Testis (tissue), 2 donors: ENCODE results near the gene CSF3R.

Source experiments
- POLR2A ChIP-seq: fragments of 450-650 bp; IDR thresholded peaks from one replicate; pipeline ENCODE4 v1.6.1; 2017; ENCODE audit warnings: antibody characterized with exemption, mild to moderate bottlenecking, moderate library complexity
- TF ChIP-seq, protein P1 (sequence below), 3 experiments: fragments of 450-650 bp in 2 of 3; fragments of 200-600 bp in 1 of 3; sonication (generic) in 1 of 3; IDR thresholded peaks; one replicate each; pipeline ENCODE4 v1.5.1; 2016 to 2019; ENCODE audit warnings: antibody characterized with exemption in 3 of 3, mild to moderate bottlenecking in 2 of 3, moderate library complexity in 1 of 3

DNA sequence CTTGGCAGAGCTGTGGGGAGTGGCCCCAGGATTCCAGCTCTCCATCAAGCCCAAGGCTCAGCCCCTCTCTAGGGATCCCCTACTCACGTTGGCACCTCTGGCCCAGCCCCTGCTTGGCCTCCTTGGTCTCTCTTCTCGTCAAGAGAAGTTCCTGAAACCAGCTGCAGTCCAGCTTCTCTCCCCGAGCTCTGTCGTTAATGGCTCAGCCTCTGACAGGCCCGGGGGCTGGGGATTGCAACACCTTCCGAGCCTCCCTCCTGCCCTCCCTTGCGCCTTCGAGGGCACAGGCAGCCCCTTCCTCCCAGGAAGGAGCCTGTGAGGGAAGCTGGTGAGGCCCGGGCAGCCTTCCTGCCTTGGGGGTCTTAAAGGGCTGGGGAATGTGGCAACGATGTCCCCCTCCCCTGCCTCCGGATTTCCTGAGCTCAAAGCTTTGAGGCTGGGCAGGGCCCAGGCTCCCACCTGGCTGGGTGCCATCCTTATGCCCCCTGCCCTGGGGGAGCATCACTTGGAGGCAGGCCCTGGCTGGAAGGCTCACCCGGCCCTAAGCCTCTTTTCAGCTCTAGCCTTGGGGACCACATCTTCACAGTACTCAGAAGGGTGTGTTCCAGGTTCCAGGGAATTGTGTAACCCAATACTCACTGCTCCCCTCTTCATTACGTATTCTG lies at the start of gene CSF3R:
- no peak for TF ChIP-seq POLR2A
- TF ChIP-seq, protein P1, sequence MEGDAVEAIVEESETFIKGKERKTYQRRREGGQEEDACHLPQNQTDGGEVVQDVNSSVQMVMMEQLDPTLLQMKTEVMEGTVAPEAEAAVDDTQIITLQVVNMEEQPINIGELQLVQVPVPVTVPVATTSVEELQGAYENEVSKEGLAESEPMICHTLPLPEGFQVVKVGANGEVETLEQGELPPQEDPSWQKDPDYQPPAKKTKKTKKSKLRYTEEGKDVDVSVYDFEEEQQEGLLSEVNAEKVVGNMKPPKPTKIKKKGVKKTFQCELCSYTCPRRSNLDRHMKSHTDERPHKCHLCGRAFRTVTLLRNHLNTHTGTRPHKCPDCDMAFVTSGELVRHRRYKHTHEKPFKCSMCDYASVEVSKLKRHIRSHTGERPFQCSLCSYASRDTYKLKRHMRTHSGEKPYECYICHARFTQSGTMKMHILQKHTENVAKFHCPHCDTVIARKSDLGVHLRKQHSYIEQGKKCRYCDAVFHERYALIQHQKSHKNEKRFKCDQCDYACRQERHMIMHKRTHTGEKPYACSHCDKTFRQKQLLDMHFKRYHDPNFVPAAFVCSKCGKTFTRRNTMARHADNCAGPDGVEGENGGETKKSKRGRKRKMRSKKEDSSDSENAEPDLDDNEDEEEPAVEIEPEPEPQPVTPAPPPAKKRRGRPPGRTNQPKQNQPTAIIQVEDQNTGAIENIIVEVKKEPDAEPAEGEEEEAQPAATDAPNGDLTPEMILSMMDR (IDR thresholded peaks at IDR 0.05): no peak
